Retinal pigment epithelial cell (primary cell): Measurements from ENCODE around the gene STRADA.

Source experiments
- DNase-seq: peaks from one replicate; pipeline ENCODE4 v3.0.0-alpha.2; 2010; ENCODE audit warnings: low read depth
- H3K4me3 ChIP-seq: 2 replicates; pipeline ENCODE4 v1.5.1; 2011; ENCODE audit warnings: mild to moderate bottlenecking, low read length, control low read depth, moderate library complexity
- TF ChIP-seq, protein P1 (sequence below): conservative IDR thresholded peaks from 2 replicates; pipeline ENCODE4 v1.5.1; 2011; ENCODE audit warnings: low read depth, low read length, control low read depth, inconsistent platforms

The STRADA gene

DNA sequence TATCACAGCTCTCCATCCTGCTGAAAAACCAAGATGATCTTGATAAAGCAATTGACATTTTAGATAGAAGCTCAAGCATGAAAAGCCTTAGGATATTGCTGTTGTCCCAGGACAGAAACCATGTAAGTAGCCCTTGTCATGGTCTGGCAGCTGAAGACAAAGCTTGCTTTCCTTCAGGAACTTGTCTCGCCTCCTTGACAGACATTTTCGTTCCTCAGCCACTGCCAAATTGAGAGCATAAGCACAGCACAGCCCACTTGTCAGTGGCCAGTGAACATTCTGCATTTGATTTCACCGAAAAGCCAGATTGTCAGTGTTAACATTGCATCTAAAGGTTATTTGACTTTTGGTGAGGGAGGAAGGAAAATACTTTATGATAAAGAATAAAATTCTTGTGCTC is 83.8 kb downstream of the STRADA start:
- no peak for DNase-seq
- H3K4me3 ChIP-seq, result no peak overlapping the region
- TF ChIP-seq, protein P1, sequence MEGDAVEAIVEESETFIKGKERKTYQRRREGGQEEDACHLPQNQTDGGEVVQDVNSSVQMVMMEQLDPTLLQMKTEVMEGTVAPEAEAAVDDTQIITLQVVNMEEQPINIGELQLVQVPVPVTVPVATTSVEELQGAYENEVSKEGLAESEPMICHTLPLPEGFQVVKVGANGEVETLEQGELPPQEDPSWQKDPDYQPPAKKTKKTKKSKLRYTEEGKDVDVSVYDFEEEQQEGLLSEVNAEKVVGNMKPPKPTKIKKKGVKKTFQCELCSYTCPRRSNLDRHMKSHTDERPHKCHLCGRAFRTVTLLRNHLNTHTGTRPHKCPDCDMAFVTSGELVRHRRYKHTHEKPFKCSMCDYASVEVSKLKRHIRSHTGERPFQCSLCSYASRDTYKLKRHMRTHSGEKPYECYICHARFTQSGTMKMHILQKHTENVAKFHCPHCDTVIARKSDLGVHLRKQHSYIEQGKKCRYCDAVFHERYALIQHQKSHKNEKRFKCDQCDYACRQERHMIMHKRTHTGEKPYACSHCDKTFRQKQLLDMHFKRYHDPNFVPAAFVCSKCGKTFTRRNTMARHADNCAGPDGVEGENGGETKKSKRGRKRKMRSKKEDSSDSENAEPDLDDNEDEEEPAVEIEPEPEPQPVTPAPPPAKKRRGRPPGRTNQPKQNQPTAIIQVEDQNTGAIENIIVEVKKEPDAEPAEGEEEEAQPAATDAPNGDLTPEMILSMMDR, result no peak

DNA sequence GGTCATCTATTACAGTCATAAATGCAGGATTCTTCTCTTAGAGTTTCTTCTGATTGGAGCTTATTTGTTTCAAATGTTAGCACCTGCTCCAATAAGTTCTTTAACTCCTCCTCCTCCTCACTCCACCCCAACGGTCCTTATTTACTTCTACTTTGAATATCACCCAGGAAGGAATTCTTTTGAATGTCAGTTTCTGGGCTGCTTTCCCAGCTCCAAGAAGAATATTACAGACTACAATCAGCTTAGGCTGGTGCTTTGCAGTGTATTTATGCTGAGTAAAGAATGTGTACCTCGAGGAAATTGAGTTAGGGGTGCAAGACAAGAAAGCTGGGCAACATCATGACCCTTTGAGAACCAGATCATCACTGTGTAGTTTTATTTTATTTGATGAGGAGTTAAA is 88.5 kb downstream of the STRADA start:
- TF ChIP-seq, protein P1, result no peak
- DNase-seq, result peak; percentile 27
- H3K4me3 ChIP-seq, result no peak overlapping the region
